Muscle of arm (tissue), 12 donors: ENCODE data around the gene GPBP1. TPM values are rescaled to one million over a fixed set of nuclear protein-coding genes. Genes with fewer than 3 reads are reported as not detected.
"Not testable (repeated sequence)": the region's sequence is repeated elsewhere in the genome, so short reads cannot be mapped to it uniquely, and the experiment has no call there.

ENCODE experiments used
- DNase-seq: peaks from one replicate; pipeline ENCODE4 v3.0.0-alpha.2; 2013
- polyA plus RNA-seq, 12 donors: library from polyadenylated mRNA; unstranded; fragments of 120-200 nt; gene quantifications; one replicate each; pipeline ENCODE4 v1.2.1, GENCODE V29; 2013; ENCODE audit not compliant: insufficient read length in 12 of 12

The GPBP1 gene
- polyA plus RNA-seq, 12 donors, result 71.3 to 122 (median 98.0) TPM; not detected in 1

DNA sequence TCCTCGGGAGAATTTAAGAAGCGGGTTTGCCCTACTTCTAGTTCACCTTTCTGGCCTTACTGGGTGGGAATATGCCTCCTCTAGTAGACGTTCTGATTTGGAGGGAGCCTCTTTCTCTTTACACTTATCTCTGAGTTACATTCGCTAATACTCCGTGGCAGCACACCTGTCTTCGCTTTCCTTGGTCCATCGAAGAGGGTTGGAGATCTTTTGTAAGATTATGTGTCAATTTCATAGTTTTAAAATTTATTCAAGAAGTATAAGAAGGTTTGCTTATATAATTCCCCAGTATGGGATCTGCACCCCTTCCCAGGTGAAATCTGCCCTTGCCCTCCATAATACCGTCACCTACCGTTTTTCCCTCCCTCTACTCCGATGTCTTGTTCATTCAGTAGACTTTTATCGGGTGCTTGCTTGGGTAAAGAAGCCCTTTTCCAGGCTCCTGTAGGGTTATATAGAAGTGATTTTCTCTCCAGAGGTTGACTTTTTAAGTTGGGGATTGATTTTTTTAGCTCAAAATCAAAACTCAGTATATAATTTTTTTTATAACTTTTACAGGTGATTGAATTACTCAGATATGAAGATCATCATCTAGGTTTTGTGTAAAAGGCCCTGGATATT lies 1.1 kb downstream of the GPBP1 start:
- peak; percentile 18 for DNase-seq

DNA sequence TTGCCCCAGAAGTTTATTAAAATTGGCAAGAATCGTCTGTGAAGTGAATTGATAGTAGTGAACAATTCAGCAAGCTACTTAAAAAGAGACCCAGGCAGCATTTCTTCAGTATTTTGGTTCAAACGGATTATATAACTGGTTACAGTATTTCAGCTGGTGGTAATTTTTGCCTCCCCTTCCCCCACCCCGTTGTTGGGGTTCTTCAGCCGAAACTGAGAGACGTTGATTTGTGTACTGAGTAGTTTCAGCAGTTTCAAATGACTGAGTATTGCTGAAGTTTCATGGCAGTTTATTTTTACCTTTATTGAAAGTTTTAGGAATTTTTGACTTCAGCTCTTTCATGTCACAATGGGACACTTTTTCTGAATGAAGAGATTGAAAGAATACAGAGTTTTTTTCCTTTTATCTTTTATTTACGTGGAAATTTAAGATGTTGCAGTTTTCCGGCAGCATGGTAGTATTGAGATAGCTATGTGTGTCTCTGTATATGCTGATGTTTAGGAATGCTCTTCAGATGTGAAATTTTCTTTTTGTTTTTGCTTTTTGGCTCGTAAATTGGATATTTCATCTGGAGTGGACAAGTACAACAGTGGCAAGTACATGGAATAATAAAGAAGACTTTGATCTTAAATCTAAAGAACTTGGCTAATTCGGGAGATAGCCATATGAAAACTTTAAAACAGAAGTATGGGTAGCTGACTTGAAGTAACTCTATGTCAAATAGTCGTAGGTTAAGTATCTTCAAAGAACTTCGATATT lies 1.9 kb downstream of the GPBP1 start:
- DNase-seq, result peak; percentile 29

DNA sequence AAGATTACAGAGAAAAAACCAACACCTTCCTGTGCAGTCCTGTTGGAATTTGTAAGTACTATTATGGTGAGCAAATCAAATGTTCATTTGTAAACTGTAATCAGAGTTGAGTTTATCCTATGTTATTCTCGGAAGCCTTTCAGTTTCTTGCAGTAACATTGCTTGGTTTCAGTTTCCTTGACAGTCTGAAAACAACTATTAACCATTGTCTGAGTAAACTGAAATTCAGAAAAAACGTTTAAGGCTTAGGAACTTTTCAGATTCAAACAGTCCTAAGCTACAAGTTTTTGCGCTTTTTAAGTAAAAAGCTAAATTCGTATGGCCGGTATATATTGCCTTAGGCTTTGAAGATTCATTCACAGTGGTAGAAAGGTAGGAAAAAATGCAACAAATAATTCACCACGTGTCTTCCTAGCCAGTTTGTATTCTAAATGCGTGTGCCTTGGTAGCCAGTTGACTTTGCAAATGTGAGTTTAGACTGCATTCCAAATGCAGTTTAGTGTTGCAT lies 2.5 kb downstream of the GPBP1 start:
- DNase-seq, result peak; percentile 34

DNA sequence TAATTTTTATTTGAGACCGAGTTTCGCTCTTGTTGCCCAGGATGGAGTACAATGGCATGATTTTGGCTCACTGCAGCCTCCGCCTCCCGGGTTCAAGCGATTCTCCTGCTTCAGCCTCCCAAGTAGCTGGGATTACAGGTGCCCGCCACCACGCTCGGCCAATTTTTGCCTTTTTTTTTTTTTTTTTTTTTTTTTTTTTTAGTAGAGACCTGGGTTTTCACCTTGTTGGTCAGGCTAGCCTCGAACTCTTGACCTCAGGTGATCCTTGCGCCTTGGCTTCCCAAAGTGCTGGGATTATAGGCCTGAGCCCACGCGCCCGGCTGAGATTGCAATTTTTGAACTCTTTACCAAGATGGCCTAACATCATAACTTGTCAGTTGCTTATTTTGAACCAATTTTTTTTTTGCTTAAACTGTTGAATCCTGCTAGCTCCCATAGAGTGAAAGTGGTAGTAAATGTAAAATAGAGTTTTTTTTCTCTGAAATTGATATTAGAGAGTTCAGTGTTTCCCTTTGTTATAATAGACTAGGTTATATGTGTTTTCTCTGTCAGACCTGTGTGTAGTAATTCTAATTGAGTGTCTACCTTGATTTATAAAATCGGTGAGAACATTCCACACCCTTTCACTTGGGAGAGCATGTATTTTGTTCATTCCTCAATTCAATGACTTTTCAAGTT lies 3.8 kb downstream of the GPBP1 start:
- DNase-seq, result no peak

GRCh38 chr5:57178238-57178637 lies 4.4 kb downstream of the GPBP1 start:
- DNase-seq, result not testable (repeated sequence)

- no peak for DNase-seq
Observed at GRCh38 chr5:57179262-57180200, 5.7 kb downstream of the GPBP1 start.

- DNase-seq, result no peak
Observed at GRCh38 chr5:57181154-57181553, 7.3 kb downstream of the GPBP1 start.

DNA sequence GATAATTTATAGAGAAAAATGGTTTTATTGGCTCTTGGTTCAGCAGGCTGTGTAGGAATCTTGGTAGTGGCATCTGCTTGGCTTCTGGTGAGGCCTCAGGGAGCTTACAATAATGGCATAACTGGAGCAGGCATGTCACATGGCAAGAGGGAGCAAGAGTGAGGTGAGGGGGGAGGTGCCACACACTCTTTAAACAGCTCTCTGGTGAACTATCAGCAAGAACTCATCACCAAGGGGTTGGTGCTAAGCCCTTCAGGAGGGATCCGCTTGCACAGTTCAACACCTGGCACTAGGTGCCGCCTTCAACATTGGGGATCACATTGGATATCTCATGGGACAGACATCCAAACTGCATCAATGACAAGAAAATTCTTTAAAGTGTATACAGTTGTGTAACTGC lies 10.5 kb downstream of the GPBP1 start:
- DNase-seq, result no peak

GRCh38 chr5:57185313-57185712 lies 11.5 kb downstream of the GPBP1 start:
- no peak for DNase-seq

- no peak for DNase-seq
Observed at GRCh38 chr5:57186194-57186593, 12.3 kb downstream of the GPBP1 start.

DNA sequence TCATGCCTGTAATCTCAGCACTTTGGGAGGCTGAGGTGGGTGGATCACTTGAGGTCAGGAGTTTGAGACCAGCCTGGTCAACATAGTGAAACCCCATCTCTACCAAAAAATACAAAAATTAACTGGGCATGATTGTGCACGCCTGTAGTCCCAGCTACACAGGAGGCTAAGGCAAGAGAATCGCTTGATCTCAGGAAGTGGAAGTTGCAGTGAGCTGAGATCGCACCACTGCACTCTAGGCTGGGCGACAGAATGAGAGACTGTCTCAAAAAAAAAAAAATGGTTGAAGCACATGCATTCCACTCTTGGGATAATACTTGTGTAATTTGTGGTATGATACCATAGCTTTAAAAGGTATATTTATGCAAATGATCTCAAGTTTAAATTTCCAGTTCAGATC lies 14.1 kb downstream of the GPBP1 start:
- DNase-seq, result not testable (repeated sequence)

DNA sequence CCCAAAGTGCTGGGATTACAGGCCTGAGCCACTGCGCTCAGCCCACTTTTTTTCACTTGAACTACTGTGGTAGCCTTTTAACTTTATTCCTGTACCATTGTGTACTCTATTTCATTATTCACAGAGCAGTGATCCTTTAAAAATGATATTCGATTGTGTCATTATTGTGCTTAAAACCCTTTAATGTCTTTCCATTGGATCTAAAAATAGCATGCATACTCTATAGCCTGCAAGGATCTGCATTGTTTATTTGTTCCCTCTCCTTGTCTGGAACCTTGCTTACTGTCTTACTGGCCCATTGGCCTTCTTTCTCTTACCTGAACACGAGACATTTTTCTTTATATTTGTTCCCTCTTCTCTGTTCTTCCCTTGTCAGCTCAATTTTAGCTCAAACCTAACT lies 15.7 kb downstream of the GPBP1 start:
- no peak for DNase-seq

DNA sequence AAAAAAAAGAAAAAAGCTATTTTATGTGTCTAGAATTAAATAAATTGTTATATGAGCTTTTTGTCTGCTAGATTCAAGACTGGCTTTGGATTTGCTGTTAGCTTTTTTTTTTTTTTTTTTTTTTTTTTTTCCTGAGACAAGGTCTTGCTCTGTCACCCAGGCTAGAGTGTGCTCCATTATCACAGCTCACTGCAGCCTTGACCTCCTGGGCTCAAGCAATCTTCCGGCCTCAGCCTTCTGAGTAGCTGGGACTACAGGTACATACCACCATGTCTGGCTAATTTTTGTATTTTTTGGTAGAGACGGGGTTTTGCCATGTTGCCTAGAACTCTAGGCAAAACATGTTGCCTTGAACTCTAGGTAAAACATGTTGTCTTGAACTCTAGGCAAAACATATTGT lies 16.7 kb downstream of the GPBP1 start:
- DNase-seq, result no peak

GRCh38 chr5:57191163-57191562 lies 17.3 kb downstream of the GPBP1 start:
- no peak for DNase-seq

DNA sequence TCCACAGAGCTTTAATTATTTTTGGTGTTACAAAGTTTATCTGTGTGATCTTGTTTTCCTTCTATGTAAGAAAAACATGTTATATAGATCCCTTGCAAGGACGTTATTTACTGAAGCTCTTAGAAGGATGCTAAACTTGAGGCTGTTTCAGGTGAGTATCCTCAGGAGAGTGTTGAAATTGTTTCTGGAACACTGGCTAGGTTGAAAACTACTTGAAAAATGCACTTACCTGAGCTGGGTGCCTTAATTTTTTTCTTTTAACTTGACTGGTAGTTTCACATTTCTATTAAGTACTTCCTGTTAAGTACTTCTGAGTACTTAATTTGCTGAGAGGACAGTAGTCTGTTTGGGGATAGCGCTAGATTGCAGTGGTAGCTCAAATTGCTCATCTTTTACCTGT lies 18.1 kb downstream of the GPBP1 start:
- no peak for DNase-seq

GRCh38 chr5:57192832-57193231 lies 19.0 kb downstream of the GPBP1 start:
- DNase-seq, result not testable (repeated sequence)

DNA sequence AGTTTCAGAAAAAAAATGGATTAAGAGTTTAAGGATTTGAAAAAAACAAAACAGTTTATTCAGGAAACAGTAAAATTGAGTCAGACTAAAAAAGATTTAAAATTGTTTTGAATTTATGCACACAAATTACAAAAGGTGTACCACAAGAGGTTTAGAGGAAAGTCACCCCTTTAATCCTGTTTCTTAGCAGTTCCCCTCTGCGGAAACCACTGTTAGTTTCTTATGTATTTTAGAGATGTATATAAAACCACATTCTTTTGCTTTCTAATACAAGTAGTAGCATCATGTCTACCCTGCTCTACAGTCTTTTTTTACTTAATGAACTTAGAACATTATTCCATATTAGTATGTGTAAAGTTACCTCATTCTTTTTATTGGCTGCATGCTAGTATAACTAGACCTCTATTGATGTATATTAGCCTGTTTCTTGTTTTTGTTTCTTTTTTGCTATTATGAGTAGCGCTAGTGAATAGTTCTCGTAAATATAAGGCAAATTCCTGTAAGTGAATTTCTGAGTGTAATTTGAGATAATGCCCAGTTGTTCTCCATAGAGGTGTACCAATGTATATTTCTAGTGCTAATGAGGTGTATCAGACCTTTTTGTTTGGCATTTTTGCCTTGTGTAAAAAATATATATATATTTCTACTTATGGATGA lies 20.0 kb downstream of the GPBP1 start:
- no peak for DNase-seq

- no peak for DNase-seq
Observed at GRCh38 chr5:57194653-57195052, 20.8 kb downstream of the GPBP1 start.

DNA sequence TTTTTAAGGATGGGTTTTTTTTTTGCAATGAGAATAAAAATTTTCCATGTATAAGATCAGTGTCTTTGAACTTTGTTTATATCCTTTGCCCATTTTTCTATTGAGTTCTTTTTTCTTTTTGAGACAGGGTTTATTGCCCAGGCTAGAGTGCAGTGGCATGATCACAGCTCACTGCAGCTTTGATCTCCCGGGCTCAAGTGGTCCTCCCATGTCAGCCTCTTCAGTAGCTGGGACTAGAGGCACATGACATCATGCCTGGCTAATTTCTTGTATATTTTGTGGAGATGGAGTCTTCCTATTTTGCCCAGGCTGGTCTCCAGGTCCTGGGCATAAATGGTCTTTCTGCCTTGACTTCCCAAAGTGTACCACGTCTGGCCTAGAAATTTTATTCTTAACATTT lies 21.2 kb downstream of the GPBP1 start:
- DNase-seq, result no peak

DNA sequence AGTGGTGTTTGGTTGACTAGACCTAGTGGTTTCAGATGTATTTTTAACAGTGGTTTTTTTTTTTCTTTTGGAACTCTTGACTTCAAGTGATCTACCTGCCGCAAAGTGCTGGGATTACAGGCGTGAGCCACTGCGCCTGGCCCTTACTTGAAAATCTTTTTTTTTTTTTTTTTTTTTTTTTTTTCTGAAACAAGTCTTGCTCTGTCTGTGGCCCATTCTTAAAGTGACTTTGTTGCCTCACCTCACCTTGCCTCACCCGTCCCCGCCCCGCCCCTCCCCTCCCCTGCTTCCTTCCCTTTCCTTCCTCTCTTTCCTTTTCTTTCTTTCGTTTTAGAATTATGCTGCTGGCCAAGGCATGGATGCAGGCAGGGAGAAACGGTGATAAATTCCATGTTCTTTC lies 26.0 kb downstream of the GPBP1 start:
- DNase-seq, result no peak

- no peak for DNase-seq
Observed at GRCh38 chr5:57202811-57203210, 29.0 kb downstream of the GPBP1 start.
